ENCODE measurements around the gene SLC2A14.
"Not testable (repeated sequence)": the region's sequence is repeated elsewhere in the genome, so short reads cannot be mapped to it uniquely, and the experiment has no call there.

Gene SLC2A14

GRCh38 chr12:7868391-7868790 is 4.3 kb downstream of the SLC2A14 start:
- no peak for DNase-seq

GRCh38 chr12:7864601-7865150 is 8.0 kb downstream of the SLC2A14 start:
- no peak for DNase-seq

- DNase-seq, result peak; percentile 41
These were observed 9.8 kb downstream of the SLC2A14 start for GRCh38 chr12:7862814-7863348.

- not testable (repeated sequence) for DNase-seq
These were observed 10.4 kb downstream of the SLC2A14 start for GRCh38 chr12:7862301-7862700.

GRCh38 chr12:7859552-7859951 is 13.2 kb downstream of the SLC2A14 start:
- DNase-seq, result no peak

- no peak for DNase-seq
These were observed 14.7 kb downstream of the SLC2A14 start for GRCh38 chr12:7857971-7858370.

- DNase-seq, result no peak
These were observed 16.2 kb downstream of the SLC2A14 start for GRCh38 chr12:7856516-7856915.

- DNase-seq, result no peak
These were observed 19.2 kb downstream of the SLC2A14 start for GRCh38 chr12:7853557-7853956.

- DNase-seq, result not testable (repeated sequence)
These were observed 21.1 kb downstream of the SLC2A14 start for GRCh38 chr12:7851622-7852081.

- DNase-seq, result not testable (repeated sequence)
These were observed 22.6 kb downstream of the SLC2A14 start for GRCh38 chr12:7850099-7850498.

GRCh38 chr12:7848098-7848422 is 24.7 kb downstream of the SLC2A14 start:
- DNase-seq, result not testable (repeated sequence)

- DNase-seq, result not testable (repeated sequence)
These were observed 25.3 kb downstream of the SLC2A14 start for GRCh38 chr12:7847226-7848097.

- no peak for DNase-seq
These were observed 28.6 kb downstream of the SLC2A14 start for GRCh38 chr12:7844116-7844515.

- peak; percentile 16 for DNase-seq
These were observed 29.1 kb downstream of the SLC2A14 start for GRCh38 chr12:7843583-7843982.

GRCh38 chr12:7843149-7843548 is 29.6 kb downstream of the SLC2A14 start:
- DNase-seq, result not testable (repeated sequence)

- DNase-seq, result not testable (repeated sequence)
These were observed 30.3 kb downstream of the SLC2A14 start for GRCh38 chr12:7842444-7842843.

GRCh38 chr12:7839848-7840247 is 32.9 kb downstream of the SLC2A14 start:
- not testable (repeated sequence) for DNase-seq

- DNase-seq, result not testable (repeated sequence)
These were observed 33.5 kb downstream of the SLC2A14 start for GRCh38 chr12:7839226-7839625.

GRCh38 chr12:7837366-7837765 is 35.3 kb downstream of the SLC2A14 start:
- no peak for DNase-seq

GRCh38 chr12:7835766-7836165 is 36.9 kb downstream of the SLC2A14 start:
- no peak for DNase-seq

GRCh38 chr12:7835116-7835515 is 37.6 kb downstream of the SLC2A14 start:
- DNase-seq, result no peak

GRCh38 chr12:7834701-7835100 is 38.0 kb downstream of the SLC2A14 start:
- no peak for DNase-seq

- DNase-seq, result no peak
These were observed 38.9 kb downstream of the SLC2A14 start for GRCh38 chr12:7833831-7834230.

- DNase-seq, result not testable (repeated sequence)
These were observed 39.5 kb downstream of the SLC2A14 start for GRCh38 chr12:7833201-7833600.
